ENCODE measurements around the gene HPD.
A peak's percentile ranks its signal among the peaks of the same experiment; 100 is the strongest.

Gene HPD

DNA sequence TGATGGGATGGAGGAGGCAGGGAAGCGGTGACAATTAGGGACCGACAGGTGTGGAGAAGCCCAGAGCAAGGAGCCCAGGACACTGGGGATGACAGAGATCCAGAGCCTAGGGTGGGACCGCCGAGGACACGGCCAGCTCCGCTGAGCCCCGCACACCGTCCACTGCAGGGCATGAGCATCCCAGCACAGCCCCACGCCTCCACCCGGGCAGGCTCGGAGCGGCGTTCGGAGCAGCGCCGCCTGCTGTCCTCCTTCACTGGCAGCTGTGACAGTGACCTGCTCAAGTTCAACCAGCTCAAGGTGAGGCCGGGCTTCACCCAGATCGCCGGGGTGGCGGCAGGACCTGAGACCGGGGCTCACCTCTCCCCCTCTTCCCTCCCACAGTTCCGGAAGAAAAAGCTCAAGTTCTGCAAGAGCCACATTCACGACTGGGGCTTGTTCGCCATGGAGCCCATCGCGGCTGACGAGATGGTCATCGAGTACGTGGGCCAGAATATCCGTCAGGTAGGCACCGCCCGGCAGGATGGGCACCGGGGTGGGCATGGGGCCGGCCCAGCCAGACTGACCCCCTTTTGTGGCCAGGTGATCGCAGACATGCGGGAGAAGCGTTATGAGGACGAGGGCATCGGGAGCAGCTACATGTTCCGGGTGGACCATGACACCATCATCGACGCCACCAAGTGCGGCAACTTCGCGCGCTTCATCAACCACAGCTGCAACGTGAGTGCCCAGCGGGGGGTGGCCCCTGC is 31.1 kb downstream of the HPD start:
- no peak for DNase-seq

DNA sequence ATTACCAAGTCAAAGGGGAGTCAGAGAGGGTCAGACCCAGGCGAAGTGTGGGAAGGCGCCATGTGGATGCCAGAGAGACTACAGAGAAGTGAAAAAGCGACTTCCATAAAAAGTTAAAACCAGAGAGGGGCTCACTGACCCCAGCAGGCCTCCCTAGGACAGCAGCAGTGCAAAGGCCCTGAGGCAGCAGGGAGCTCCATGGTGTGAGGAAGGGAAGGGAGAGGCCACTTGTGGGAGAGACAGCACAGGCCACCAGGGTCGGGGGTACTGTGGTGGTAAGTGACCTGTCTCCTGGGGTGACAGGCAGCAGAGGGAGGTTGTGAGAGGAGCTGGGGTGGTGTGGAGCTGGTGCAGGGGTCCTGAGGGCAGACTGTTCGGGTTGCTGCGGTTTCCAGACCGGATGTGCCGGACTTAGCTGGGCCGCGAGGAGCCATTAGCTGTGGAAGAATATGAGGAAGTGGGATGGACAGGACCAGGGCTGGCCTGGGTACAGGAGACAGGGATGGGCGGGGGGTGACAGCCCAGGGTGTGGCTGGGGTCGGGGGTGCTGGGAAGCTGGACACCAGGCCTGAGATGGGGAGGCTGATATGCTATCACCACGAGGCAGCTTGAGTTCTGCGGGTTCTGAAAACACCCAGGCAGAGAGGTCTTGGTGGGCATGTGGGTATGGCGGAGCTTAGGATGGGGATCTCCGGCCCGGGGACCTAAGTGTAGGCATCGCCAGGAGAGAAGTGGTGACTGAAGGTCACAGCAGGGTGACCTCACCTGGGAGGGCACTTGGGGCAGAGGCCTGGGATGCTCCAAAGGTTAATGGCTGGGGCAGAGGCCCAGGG is 32.1 kb downstream of the HPD start:
- DNase-seq: no peak

GRCh38 chr12:121825041-121825523 is 33.6 kb downstream of the HPD start:
- DNase-seq: no peak

DNA sequence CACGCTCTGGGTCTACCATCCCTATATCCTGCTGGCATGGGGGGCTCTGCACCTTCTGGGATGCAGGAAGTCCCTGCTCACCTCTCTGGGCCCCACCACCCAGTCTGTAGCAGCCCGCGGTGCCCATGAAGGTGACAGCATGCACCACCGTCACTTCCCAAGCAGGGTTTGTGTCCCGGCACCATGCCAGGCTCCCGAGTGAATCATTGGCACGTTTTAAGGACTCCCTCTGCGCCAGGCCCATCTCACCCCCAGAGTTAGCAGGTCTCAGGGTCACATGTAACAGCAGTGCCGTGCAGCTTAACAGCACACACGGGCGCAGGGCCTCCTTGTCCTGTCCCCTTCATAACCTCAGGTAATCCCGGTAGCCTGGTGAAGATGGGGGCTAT is 34.9 kb downstream of the HPD start:
- DNase-seq: no peak

DNA sequence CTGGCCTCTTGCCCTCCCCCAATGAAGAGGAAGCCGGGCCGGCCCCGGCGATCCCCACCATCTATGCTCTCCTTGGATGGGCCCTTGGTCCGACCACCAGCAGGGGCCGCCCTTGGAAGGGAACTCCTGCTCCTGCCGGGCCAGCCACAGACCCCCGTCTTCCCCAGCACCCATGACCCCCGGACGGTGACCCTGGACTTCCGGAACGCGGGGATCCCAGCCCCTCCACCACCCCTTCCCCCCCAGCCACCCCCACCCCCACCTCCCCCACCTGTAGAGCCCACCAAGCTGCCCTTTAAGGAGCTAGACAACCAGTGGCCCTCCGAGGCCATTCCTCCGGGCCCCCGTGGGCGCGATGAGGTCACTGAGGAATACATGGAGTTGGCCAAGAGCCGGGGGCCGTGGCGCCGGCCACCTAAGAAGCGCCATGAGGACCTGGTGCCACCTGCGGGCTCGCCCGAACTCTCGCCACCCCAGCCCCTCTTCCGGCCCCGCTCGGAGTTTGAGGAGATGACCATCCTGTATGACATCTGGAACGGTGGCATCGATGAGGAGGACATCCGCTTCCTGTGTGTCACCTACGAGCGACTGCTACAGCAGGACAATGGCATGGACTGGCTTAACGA is 35.4 kb downstream of the HPD start:
- no peak for DNase-seq

- no peak for DNase-seq
Observed at GRCh38 chr12:121822393-121823100, 36.1 kb downstream of the HPD start.

GRCh38 chr12:121820056-121820455 is 38.6 kb downstream of the HPD start:
- DNase-seq: no peak

- no peak for DNase-seq
Observed at GRCh38 chr12:121819212-121819949, 39.3 kb downstream of the HPD start.

GRCh38 chr12:121817648-121818043 is 41.0 kb downstream of the HPD start:
- DNase-seq: no peak

DNA sequence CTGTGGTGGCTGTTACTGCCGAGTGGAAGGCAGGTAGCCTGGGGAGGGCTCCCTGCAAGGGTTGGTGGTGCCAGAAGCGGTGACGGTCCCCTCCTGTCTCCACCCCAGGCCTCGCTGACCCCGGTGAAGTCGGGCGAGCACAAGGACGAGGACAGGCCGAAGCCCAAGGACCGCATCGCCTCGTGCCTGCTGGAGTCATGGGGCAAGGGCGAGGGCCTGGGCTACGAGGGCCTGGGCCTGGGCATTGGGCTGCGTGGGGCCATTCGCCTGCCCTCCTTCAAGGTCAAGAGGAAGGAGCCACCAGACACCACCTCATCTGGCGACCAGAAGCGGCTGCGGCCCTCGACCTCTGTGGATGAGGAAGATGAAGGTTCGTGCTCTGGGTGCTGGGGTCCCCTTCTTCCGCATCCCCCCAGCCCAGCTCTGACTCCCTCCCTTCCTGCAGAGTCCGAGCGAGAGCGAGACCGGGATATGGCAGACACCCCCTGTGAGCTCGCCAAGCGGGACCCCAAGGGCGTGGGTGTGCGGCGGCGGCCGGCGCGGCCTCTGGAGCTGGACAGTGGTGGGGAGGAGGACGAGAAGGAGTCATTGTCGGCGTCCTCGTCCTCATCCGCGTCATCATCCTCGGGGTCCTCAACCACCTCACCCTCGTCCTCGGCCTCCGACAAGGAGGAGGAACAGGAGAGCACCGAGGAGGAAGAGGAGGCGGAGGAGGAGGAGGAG is 41.6 kb downstream of the HPD start:
- DNase-seq: no peak

GRCh38 chr12:121815263-121815662 is 43.4 kb downstream of the HPD start:
- no peak for DNase-seq

DNA sequence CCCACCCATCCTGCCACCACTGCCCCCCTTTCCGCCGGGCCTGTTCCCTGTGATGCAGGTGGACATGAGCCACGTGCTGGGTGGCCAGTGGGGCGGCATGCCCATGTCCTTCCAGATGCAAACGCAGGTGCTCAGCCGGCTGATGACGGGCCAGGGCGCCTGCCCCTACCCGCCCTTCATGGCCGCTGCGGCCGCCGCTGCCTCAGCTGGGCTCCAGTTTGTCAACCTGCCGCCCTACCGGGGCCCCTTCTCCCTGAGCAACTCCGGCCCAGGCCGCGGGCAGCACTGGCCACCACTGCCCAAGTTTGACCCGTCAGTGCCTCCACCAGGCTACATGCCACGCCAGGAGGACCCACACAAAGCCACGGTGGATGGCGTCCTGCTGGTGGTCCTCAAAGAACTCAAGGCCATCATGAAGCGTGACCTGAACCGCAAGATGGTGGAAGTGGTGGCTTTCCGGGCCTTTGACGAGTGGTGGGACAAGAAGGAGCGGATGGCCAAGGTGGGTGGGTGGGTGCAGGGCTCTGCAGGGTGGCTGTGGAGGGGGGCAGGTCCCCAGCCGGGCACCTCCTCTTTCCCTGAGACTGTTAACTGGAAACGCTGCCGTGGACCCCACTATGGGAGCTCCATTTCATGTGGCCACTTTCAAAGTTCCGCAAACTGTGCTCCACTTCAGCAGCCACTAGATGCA is 44.1 kb downstream of the HPD start:
- DNase-seq: no peak

DNA sequence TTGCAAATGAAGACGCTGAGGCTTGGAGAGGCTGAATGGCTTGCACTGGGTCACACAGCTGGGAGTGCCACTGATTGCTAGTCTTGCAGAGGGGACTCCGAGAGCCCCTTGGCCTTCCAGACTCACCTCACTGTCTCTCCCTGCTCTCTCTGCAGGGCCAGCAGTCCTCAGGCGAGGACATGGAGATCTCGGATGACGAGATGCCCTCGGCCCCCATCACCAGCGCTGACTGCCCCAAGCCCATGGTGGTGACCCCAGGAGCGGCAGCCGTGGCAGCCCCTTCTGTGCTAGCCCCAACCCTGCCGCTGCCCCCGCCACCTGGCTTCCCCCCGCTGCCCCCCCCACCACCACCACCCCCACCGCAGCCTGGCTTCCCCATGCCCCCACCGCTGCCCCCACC is 44.7 kb downstream of the HPD start:
- DNase-seq: no peak

GRCh38 chr12:121812921-121813896 is 45.5 kb downstream of the HPD start:
- no peak for DNase-seq

DNA sequence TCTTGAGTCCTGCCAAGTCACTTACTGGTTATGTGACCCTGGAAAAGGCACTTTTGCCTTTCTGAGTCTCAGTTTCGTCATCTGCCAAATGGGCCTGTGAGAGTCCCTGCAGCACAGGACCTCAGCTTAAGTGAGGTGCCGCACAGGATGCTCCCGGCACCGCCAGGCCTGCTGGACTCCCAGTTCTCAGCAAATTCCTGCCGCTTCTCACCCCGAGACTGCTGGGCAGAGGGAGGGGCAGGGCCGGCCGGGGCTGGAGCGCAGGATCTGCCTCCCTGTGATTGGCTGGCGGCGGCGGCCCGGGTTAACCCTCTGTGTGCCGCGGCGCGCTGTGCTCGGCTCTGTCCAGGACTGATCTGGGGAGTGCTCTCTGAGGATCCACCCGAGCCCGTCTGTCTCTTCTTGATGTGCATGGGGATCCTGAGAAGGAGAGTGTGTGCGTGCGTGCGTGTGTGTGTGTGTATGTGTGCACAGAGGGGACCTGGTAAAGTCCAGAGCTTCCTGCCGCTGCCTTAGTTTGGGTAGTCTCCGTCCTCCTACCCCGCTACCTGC is 46.3 kb downstream of the HPD start:
- DNase-seq: peak; percentile 49

DNA sequence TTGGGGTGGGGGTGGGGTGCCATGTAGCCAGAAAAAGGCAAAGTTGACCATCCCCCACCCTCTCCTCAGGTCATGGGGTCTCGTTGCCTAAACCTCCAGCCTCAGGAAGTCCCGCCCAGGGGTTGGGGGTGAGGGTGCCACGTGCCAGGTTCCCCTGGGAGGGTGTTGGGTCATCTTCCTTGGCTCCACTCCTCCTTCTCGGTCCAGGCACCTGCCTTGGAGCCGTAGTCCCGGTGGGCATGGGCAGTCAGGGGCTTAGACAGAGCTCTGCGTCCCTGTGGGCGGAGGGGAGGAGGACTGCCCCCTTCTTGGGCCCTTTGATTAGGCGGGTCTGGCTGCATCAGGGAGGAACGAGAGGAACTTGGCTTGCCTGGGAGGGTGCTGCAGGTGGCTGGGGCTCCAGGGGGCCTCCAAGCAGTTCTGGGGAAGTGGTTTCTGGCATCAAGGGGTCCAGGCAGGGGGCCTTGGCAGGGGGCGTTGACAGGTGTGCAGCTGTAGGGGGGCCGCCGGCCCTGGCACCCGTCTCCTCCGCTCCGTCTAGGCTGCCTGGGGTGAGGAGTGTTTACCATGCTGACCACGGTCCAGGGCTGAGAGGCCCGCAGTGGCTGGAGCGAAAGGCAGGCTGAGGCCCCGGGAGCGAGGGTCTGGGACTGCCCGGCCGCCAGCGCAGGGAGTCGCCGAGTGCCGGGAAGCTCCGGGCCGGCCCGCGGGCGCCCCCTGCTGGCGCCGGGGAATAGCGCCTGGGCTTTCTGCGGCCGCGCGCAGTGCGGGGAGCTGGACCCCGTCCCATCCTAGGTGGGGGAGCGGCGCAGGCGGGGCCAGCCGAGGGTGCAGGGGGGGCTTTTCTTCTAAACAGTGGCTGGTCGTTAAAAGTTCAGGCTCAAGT is 47.0 kb downstream of the HPD start:
- DNase-seq: peak; percentile 69

DNA sequence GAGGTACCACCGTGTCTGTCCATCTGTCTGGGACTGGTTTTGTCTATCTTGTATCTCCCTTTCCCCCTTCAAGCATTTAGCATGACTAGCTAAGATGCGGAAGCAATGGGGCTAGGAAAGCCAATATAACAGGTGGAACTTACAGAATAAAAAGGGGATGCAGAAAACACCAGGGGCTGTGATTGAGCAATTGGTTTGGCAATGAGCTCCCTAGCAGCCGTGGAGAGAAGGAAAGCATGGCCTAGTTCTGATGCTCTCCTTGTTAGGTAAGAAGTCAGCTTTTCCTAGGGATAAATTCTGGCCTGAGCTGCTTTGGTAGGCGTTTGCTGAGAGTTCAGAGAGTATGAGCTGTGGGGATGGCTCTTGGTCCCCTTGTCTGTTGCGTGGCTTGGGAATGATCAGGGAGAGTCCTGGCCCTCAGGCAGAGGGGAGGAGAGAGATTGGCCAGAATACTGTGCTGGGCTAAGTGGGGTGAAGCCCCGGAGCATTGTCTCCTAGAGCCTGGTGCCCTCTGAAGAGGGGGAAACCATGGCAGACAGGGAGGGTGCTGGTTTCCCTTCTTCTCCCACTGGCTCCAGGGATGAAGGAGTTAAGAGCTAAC is 47.7 kb downstream of the HPD start:
- DNase-seq: no peak

DNA sequence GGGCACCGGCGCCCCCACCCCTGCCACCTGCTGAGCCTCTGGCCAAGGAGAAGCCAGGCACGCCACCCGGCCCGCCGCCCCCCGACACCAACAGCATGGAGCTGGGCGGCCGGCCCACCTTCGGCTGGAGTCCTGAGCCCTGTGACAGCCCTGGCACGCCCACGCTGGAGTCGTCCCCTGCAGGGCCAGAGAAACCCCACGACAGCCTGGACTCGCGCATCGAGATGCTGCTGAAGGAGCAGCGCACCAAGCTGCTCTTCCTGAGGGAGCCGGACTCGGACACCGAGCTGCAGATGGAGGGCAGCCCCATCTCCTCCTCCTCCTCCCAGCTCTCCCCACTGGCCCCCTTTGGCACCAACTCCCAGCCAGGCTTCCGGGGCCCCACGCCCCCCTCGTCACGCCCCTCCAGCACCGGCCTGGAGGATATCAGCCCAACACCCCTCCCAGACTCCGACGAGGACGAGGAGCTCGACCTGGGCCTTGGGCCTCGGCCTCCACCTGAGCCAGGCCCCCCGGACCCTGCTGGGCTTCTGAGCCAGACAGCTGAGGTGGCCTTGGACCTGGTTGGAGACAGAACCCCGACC is 48.3 kb downstream of the HPD start:
- no peak for DNase-seq
